B cell (primary cell): Measurements from ENCODE around the gene RAB11FIP3. TPM values are rescaled to one million over a fixed set of nuclear protein-coding genes. Genes with fewer than 3 reads are reported as not detected.

Source experiments
- ATAC-seq: fragments of 200-7000 bp; cut with Tn5 transposase; one replicate; pipeline ENCODE4 v1.10.0; 2021; ENCODE audit warnings: low read depth, mild to moderate bottlenecking, moderate number of reproducible peaks, moderate library complexity
- CTCF ChIA-PET: fragments of 350-600 bp; sonication (Branson Sonifier 250); formaldehyde crosslinking; loops from one replicate; lab custom pipeline; 2021; ENCODE audit warnings: antibody characterized with exemption, inconsistent platforms; lab: Charles Lee
- POLR2A ChIA-PET: fragments of 350-600 bp; sonication (Branson Sonifier 250); formaldehyde crosslinking; loops from one replicate; lab custom pipeline; 2021; ENCODE audit warnings: antibody characterized with exemption; lab: Charles Lee
- DNase-seq: peaks from one replicate; pipeline ENCODE4 v3.0.0; 2013
- H2AFZ ChIP-seq: 2 replicates; pipeline ENCODE4 v1.6.1; 2012; ENCODE audit warnings: mild to moderate bottlenecking, low read depth, low read length; ENCODE audit not compliant: insufficient read depth, poor library complexity, severe bottlenecking
- H3K27ac ChIP-seq, 2 donors: 1 replicate in 1 of 2; 2 replicates in 1 of 2; pipeline ENCODE4 v1.5.1; 2012 to 2013; ENCODE audit warnings: low read length in 2 of 2, mild to moderate bottlenecking in 2 of 2, moderate library complexity in 1 of 2
- H3K27me3 ChIP-seq, 4 experiments: fragments of 200-600 bp in 1 of 4; sonication (generic) in 1 of 4; replicated peaks in 1 of 4; 1 replicate in 2 of 4; 2 replicates in 2 of 4; pipeline versions ENCODE4 v1.6.1 to v1.7.0; 2013 to 2016; ENCODE audit warnings: low read length in 3 of 4, mild to moderate bottlenecking in 2 of 4, mixed read lengths in 1 of 4, moderate library complexity in 1 of 4; ENCODE audit not compliant: insufficient read depth in 4 of 4, control insufficient read depth in 3 of 4; ENCODE audit errors: control extremely low read depth in 1 of 4
- H3K36me3 ChIP-seq, 2 experiments: replicated peaks in 1 of 2; 1 replicate in 1 of 2; 2 replicates in 1 of 2; pipeline versions ENCODE4 v1.6.1 to v1.7.1; 2013; ENCODE audit warnings: low read length in 1 of 2; ENCODE audit not compliant: insufficient read depth in 2 of 2, control insufficient read depth in 1 of 2; ENCODE audit errors: control extremely low read depth in 1 of 2, extremely low read depth in 1 of 2
- H3K4me1 ChIP-seq, 2 donors: fragments of 200-600 bp in 1 of 2; sonication (generic) in 1 of 2; 1 replicate in 1 of 2; 2 replicates in 1 of 2; pipeline versions ENCODE4 v1.5.1 to v1.6.1; 2013 to 2017; ENCODE audit warnings: low read length in 2 of 2; ENCODE audit not compliant: control insufficient read depth in 2 of 2, insufficient read depth in 2 of 2
- H3K4me2 ChIP-seq: replicated peaks from 2 replicates; pipeline ENCODE3; 2012; ENCODE audit warnings: mild to moderate bottlenecking, low read depth, low read length; ENCODE audit not compliant: poor library complexity, severe bottlenecking
- H3K4me3 ChIP-seq, 5 experiments: fragments of 200-600 bp in 1 of 5; sonication (generic) in 1 of 5; 1 replicate in 3 of 5; 2 replicates in 2 of 5; pipeline versions ENCODE4 v1.5.1 to v1.7.0; 2011 to 2016; ENCODE audit warnings: low read length in 4 of 5, mild to moderate bottlenecking in 4 of 5, low read depth in 2 of 5, control low read depth in 1 of 5, moderate library complexity in 1 of 5; ENCODE audit not compliant: insufficient read depth in 1 of 5; ENCODE audit errors: control extremely low read depth in 1 of 5, extremely low read depth in 1 of 5
- H3K79me2 ChIP-seq: fragments of 200-600 bp; sonication (generic); one replicate; pipeline ENCODE4 v1.6.0; 2016; ENCODE audit warnings: low read length; ENCODE audit not compliant: control insufficient read depth, insufficient read depth
- H3K9ac ChIP-seq: fragments of 200-600 bp; sonication (generic); 2 replicates; pipeline ENCODE4 v1.6.1; 2017; ENCODE audit warnings: mild to moderate bottlenecking, low read length, moderate library complexity
- H3K9me3 ChIP-seq, 3 donors: one replicate each; pipeline versions ENCODE4 v1.6.1 to v1.7.1; 2013; ENCODE audit warnings: low read length in 2 of 3; ENCODE audit not compliant: control insufficient read depth in 2 of 3, insufficient read depth in 1 of 3; ENCODE audit errors: control extremely low read depth in 1 of 3
- H4K20me1 ChIP-seq: 2 replicates; pipeline ENCODE4 v1.6.0; 2012; ENCODE audit warnings: mild to moderate bottlenecking, low read length; ENCODE audit not compliant: insufficient read depth, control insufficient read depth, poor library complexity, severe bottlenecking
- H3K27ac Mint-ChIP-seq: one replicate; pipeline ENCODE4 v1.8.0; 2021; ENCODE audit warnings: mixed read lengths
- H3K27me3 Mint-ChIP-seq: one replicate; pipeline ENCODE4 v1.8.0; 2021; ENCODE audit warnings: mixed read lengths
- H3K4me1 Mint-ChIP-seq: one replicate; pipeline ENCODE4 v1.8.0; 2021; ENCODE audit warnings: mixed read lengths
- H3K4me3 Mint-ChIP-seq: one replicate; pipeline ENCODE4 v1.8.0; 2021; ENCODE audit warnings: mixed read lengths
- H3K9me3 Mint-ChIP-seq: one replicate; pipeline ENCODE4 v1.8.0; 2022; ENCODE audit warnings: mixed read lengths; ENCODE audit not compliant: insufficient read depth
- EZH2 ChIP-seq: IDR thresholded peaks from 2 replicates; pipeline ENCODE4 v1.6.1; 2012; ENCODE audit warnings: borderline replicate concordance, low read depth, mild to moderate bottlenecking, moderate library complexity, low read length; ENCODE audit not compliant: insufficient read depth, poor library complexity, severe bottlenecking
- WGBS: methylation state at CpG from one replicate; pipeline ENCODE4 v1.1.5; 2013; ENCODE audit warnings: missing lambda C conversion rate; ENCODE audit not compliant: insufficient coverage; 5-methylcytosine and 5-hydroxymethylcytosine counted together
- intact Hi-C: fragments of 100-400 bp; cut with micrococcal nuclease; formaldehyde crosslinking; loops from one replicate; pipeline ENCODE4 v1.10.0; 2022
- polyA plus RNA-seq: library from polyadenylated mRNA; depleted of rRNA; stranded (reverse); fragments of >200 nt; gene quantifications from 2 replicates; pipeline ENCODE4 v1.2.3, GENCODE V29; 2012
- total RNA-seq, 2 donors: library from RNA; stranded (reverse); fragments of 120-200 nt in 1 of 2; gene quantifications; 1 replicate in 1 of 2; 2 replicates in 1 of 2; pipeline versions ENCODE4 v1.2.3 to v1.2.4, GENCODE V29; 2013 to 2022
- TF ChIP-seq, protein P1 (sequence below): fragments of 200-600 bp; IDR thresholded peaks from one replicate; pipeline ENCODE4 v1.8.0; 2022; ENCODE audit warnings: antibody characterized with exemption, mild to moderate bottlenecking

RAB11FIP3 gene
- total and polyA plus RNA-seq, 2 donors (not counting 1 experiment from before 2014, with no cell fraction given), result 24.3 to 57.2 TPM

DNA sequence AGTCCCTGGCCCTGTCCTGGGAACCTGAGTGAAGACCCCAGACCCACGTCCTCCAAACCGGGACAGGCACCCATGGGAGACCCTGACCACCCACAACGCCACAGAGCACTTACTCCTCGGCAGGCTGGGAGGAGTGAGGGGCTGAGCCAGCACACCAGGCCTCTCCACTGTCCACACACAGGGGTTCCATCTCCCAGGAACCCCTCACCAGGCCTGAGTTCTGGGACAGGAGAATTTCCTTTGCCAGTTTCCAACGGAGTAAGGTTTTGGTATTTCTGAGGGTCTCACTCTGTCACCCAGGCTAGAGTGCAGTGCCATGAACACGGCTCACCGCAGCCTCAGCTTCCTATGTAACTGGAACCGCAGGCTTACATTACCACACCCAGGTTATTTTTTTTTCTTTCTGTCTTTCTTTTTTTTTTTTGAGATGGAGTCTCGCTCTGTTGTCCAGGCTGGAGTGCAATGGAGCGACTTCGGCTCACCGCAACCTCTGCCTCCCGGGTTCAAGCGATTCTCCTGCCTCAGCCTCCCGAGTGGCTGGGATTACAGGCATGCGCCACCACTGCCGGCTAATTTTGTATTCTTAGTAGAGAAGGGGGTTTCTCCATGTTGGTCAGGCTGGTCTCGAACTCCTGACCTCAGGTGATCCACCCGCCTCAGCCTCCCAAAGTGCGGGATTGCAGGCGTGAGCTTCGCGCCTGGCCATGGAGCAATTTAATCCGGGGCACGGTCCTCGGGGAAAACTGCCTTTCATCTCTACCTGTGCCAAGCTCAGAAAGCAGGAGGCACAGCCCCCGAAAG, 45.3 kb upstream of the RAB11FIP3 start:
- no peak for TF ChIP-seq EZH2
- TF ChIP-seq, protein P1, sequence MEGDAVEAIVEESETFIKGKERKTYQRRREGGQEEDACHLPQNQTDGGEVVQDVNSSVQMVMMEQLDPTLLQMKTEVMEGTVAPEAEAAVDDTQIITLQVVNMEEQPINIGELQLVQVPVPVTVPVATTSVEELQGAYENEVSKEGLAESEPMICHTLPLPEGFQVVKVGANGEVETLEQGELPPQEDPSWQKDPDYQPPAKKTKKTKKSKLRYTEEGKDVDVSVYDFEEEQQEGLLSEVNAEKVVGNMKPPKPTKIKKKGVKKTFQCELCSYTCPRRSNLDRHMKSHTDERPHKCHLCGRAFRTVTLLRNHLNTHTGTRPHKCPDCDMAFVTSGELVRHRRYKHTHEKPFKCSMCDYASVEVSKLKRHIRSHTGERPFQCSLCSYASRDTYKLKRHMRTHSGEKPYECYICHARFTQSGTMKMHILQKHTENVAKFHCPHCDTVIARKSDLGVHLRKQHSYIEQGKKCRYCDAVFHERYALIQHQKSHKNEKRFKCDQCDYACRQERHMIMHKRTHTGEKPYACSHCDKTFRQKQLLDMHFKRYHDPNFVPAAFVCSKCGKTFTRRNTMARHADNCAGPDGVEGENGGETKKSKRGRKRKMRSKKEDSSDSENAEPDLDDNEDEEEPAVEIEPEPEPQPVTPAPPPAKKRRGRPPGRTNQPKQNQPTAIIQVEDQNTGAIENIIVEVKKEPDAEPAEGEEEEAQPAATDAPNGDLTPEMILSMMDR, result no peak

DNA sequence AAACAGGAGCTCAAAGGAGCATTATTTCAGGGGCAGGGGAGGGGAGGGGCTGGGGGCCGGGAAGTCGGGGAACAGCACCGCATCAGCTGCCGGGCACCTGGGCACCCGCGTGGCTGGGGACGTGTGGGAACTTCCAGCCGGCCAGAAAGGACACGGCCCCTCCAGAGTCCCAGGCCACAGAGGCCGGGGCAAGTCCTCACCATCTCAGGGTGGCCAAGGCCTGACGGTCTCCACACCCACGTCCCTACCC, 44.8 kb upstream of the RAB11FIP3 start:
- CTCF ChIA-PET, result interaction anchor here (1.9 kb wide), 1 partner anchor 10 kb away, joined by 8 read pairs; the partner anchor contains the start of gene MRPL28

More for the DNA sequence above, 45.3 kb upstream of the RAB11FIP3 start:
- H3K4me1 Mint-ChIP-seq, result peaks cover 19% of the 10 kb centered on the region
- Histone ChIP-seq H3K27ac (no peak overlapping the region), H3K9ac (no peak overlapping the region), H3K4me1 (peaks cover 21 to 33% of the 10 kb centered on the region in 2 donors), H3K36me3 (peaks cover 0 to 11% of the 10 kb centered on the region in 2 experiments), H3K27me3 (no peaks in the 10 kb centered on the region), H2AFZ (no peak overlapping the region), H3K4me3 (no peak overlapping the region), H4K20me1 (peaks cover 18% of the 10 kb centered on the region), H3K4me2 (peak overlapping the region; percentile 98), H3K9me3 (no peaks in the 10 kb centered on the region), H3K79me2 (peaks cover 32% of the 10 kb centered on the region)
- intact Hi-C loops, result loop anchor here (5.0 kb wide), 2 partner anchors 47 to 147 kb away; partner anchors contain the start of genes CAPN15 and RAB11FIP3
- H3K9me3 Mint-ChIP-seq, result no peaks in the 10 kb centered on the region
- peak overlapping the region; percentile 72 for H3K4me3 Mint-ChIP-seq
- peak overlapping the region; percentile 59 for H3K27ac Mint-ChIP-seq
- no peak for ATAC-seq
- CTCF ChIA-PET, result interaction anchor here (0.9 to 1.9 kb wide), 2 partner anchors 9 to 20 kb away, joined by 3 to 8 read pairs; partner anchors contain the start of gene MRPL28
- 95% methylated on average over 18 of the region's 27 CpGs for WGBS
- POLR2A ChIA-PET, result interaction anchor here (0.7 to 2.8 kb wide), 2 partner anchors 19 to 21 kb away, joined by 3 to 14 read pairs; partner anchors contain the start of gene DECR2
- no peak for DNase-seq
- H3K27me3 Mint-ChIP-seq, result no peaks in the 10 kb centered on the region

More for the DNA sequence above, 44.8 kb upstream of the RAB11FIP3 start:
- intact Hi-C loops, result loop anchor here (1.0 to 5.0 kb wide), 3 partner anchors 10 to 147 kb away; partner anchors contain the start of genes CAPN15, MRPL28 and RAB11FIP3
- peak overlapping the region; percentile 98 for H3K4me2 ChIP-seq
- Mint-ChIP-seq H3K4me3 (peak overlapping the region; percentile 77), H3K4me1 (peaks cover 19% of the 10 kb centered on the region), H3K27ac (peak overlapping the region; percentile 70), H3K9me3 (no peaks in the 10 kb centered on the region), H3K27me3 (no peaks in the 10 kb centered on the region)
- H3K36me3 ChIP-seq, result peaks cover 0 to 11% of the 10 kb centered on the region in 2 experiments
- DNase-seq (no peak), ATAC-seq (no peak)
- H4K20me1 ChIP-seq, result peaks cover 18% of the 10 kb centered on the region
- peaks cover 21 to 33% of the 10 kb centered on the region in 2 donors for H3K4me1 ChIP-seq
- no peaks in the 10 kb centered on the region for H3K27me3 ChIP-seq
- no peaks in the 10 kb centered on the region for H3K9me3 ChIP-seq
- no peak for TF ChIP-seq EZH2
- TF ChIP-seq, protein P1, result no peak
- 10% methylated on average over 12 of the region's 12 CpGs for WGBS
- peaks cover 32% of the 10 kb centered on the region for H3K79me2 ChIP-seq
- H3K9ac ChIP-seq, result peak overlapping the region; percentile 71
- H3K27ac ChIP-seq, result no peak overlapping the region
- peak overlapping the region in 4 of 5 experiments; percentile 57 to 75 (median 67) for H3K4me3 ChIP-seq
- peak overlapping the region; percentile 72 for H2AFZ ChIP-seq
- POLR2A ChIA-PET, result interaction anchor here (0.7 to 2.8 kb wide), 2 partner anchors 18 to 20 kb away, joined by 3 to 14 read pairs; partner anchors contain the start of gene DECR2
